Breast epithelium (tissue), 3 donors: ENCODE data around the gene UNC119.

ENCODE experiments used
- POLR2A ChIP-seq: fragments of 450-650 bp; IDR thresholded peaks from one replicate; pipeline ENCODE4 v1.6.1; 2016; ENCODE audit warnings: antibody characterized with exemption, mild to moderate bottlenecking, moderate library complexity
- TF ChIP-seq, protein P1 (sequence below), 3 donors: fragments of 450-650 bp; IDR thresholded peaks; one replicate each; pipeline ENCODE4 v1.5.1; 2016 to 2017; ENCODE audit warnings: antibody characterized with exemption in 3 of 3, mild to moderate bottlenecking in 3 of 3, moderate library complexity in 3 of 3

DNA sequence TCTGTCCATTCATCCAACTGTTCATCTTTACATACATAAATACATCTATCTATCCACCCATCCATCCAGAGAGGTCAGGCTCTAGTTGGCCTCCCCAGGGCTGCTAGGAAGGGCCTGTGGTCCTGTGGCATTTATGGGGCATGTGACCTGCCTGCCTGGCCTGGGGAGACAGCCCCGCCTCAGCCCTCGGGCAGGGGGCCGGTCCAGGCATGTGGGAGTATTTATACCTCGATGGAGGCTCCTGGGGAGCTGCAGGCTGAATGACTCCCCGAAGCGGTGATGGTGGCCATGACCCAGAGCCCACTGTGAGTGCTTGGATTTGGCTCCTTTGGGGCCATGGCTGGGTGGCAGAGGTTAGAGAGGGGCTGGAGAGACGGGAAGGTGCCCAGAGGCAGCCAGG, 38.9 kb downstream of the UNC119 start:
- TF ChIP-seq, protein P1, sequence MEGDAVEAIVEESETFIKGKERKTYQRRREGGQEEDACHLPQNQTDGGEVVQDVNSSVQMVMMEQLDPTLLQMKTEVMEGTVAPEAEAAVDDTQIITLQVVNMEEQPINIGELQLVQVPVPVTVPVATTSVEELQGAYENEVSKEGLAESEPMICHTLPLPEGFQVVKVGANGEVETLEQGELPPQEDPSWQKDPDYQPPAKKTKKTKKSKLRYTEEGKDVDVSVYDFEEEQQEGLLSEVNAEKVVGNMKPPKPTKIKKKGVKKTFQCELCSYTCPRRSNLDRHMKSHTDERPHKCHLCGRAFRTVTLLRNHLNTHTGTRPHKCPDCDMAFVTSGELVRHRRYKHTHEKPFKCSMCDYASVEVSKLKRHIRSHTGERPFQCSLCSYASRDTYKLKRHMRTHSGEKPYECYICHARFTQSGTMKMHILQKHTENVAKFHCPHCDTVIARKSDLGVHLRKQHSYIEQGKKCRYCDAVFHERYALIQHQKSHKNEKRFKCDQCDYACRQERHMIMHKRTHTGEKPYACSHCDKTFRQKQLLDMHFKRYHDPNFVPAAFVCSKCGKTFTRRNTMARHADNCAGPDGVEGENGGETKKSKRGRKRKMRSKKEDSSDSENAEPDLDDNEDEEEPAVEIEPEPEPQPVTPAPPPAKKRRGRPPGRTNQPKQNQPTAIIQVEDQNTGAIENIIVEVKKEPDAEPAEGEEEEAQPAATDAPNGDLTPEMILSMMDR (IDR thresholded peaks at IDR 0.05), result no peak
- no peak for TF ChIP-seq POLR2A
